ENCODE results near the gene KRT35. TPM values are rescaled to one million over a fixed set of nuclear protein-coding genes. Genes with fewer than 3 reads are reported as not detected.
A peak's percentile ranks its signal among the peaks of the same experiment; 100 is the strongest.

The KRT35 gene
- total and polyA plus RNA-seq, 10 donors: 0.19 TPM; not detected in 8

- H3K27me3 ChIP-seq (replicated peaks in 1 of 7): peaks cover 0 to 37% (median 0%) of the 10 kb centered on the region in 7 donors
- H3K4me3 ChIP-seq: no peak overlapping the region
- H3K9me3 ChIP-seq: no peaks in the 10 kb centered on the region
- WGBS, 5 donors: 78 to 90% (median 82%) methylated on average over 10 to 14 of the region's 14 CpGs
- H3K36me3 ChIP-seq: no peaks in the 10 kb centered on the region
- H3K4me1 ChIP-seq: peaks cover 0 to 8% (median 4%) of the 10 kb centered on the region in 6 donors
- no peak overlapping the region for H3K27ac ChIP-seq
- TF ChIP-seq POLR2A (IDR thresholded peaks at IDR 0.05) (no peak), POLR2AphosphoS5 (IDR thresholded peaks at IDR 0.05) (no peak)
- TF ChIP-seq, protein P1, sequence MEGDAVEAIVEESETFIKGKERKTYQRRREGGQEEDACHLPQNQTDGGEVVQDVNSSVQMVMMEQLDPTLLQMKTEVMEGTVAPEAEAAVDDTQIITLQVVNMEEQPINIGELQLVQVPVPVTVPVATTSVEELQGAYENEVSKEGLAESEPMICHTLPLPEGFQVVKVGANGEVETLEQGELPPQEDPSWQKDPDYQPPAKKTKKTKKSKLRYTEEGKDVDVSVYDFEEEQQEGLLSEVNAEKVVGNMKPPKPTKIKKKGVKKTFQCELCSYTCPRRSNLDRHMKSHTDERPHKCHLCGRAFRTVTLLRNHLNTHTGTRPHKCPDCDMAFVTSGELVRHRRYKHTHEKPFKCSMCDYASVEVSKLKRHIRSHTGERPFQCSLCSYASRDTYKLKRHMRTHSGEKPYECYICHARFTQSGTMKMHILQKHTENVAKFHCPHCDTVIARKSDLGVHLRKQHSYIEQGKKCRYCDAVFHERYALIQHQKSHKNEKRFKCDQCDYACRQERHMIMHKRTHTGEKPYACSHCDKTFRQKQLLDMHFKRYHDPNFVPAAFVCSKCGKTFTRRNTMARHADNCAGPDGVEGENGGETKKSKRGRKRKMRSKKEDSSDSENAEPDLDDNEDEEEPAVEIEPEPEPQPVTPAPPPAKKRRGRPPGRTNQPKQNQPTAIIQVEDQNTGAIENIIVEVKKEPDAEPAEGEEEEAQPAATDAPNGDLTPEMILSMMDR (IDR thresholded peaks at IDR 0.05 in 8 of 11, conservative IDR thresholded peaks at IDR 0.05 in 3 of 11): no peak
- no peak for DNase-seq
- intact Hi-C loops (cut with DNase I; ENCODE audit: low total_unique reads): no loop called here
These were observed 35.3 kb upstream of the KRT35 start for GRCh38 chr17:41516147-41516829.

- Histone ChIP-seq H3K9me3 (no peaks in the 10 kb centered on the region), H3K4me3 (peak overlapping the region in 1 of 8 donors; percentile 19), H3K27me3 (replicated peaks in 1 of 7) (peaks cover 0 to 14% (median 0%) of the 10 kb centered on the region in 7 donors), H3K27ac (no peak overlapping the region), H3K4me1 (peaks cover 0 to 8% (median 3%) of the 10 kb centered on the region in 6 donors), H3K36me3 (no peaks in the 10 kb centered on the region)
- DNase-seq: no peak
- TF ChIP-seq, protein P1 (IDR thresholded peaks at IDR 0.05 in 8 of 11, conservative IDR thresholded peaks at IDR 0.05 in 3 of 11): no peak
- TF ChIP-seq POLR2AphosphoS5 (IDR thresholded peaks at IDR 0.05) (no peak), POLR2A (IDR thresholded peaks at IDR 0.05) (no peak)
- 83 to 90% (median 87%) methylated on average over 4 to 5 of the region's 5 CpGs for WGBS, 5 donors
- intact Hi-C loops (cut with DNase I; ENCODE audit: low total_unique reads): no loop called here
These were observed 32.2 kb upstream of the KRT35 start for GRCh38 chr17:41513168-41513547.

DNA sequence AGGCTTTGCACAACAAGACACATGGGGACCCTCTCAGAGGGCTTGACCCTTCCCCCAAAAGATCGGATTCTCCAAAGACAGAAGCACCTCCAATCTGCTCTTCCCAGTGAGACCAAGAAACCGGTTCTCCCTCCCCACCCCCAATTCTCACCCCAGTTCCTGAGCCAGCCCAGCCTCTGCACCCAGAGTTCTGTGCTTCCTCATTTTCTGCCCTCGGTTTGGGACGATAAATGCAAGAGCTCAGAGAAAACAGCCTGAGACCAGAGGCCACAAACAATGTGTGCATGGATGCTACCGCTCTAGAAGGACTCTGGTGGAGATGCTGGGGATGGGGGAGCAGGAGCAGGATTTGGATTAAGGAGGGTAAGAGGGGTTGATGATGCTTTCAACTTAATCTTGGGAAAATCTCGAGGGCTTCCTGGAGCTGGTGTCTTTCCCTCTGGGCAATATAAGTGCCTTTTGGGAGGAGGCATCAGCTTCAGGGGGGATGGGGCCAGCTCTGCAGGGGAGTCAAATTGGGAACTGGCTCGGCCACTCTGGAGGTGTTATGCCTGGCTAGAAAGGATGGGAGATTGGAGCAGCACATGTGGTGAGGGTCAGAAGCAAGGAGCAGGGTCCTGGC lies 31.7 kb upstream of the KRT35 start:
- H3K4me1 ChIP-seq: peaks cover 0 to 8% (median 3%) of the 10 kb centered on the region in 6 donors
- H3K4me3 ChIP-seq: peak overlapping the region in 1 of 8 donors; percentile 19
- 33 to 48% (median 37%) methylated on average over 7 of the region's 7 CpGs for WGBS, 5 donors
- intact Hi-C loops (cut with DNase I; ENCODE audit: low total_unique reads): no loop called here
- TF ChIP-seq POLR2A (IDR thresholded peaks at IDR 0.05): no peak
- no peak for TF ChIP-seq POLR2AphosphoS5 (IDR thresholded peaks at IDR 0.05)
- TF ChIP-seq, protein P1 (IDR thresholded peaks at IDR 0.05 in 8 of 11, conservative IDR thresholded peaks at IDR 0.05 in 3 of 11): no peak
- H3K36me3 ChIP-seq: no peaks in the 10 kb centered on the region
- H3K27ac ChIP-seq: peak overlapping the region in 1 of 8 donors; percentile 18
- DNase-seq: no peak
- H3K27me3 ChIP-seq (replicated peaks in 1 of 7): peaks cover 0 to 9% (median 0%) of the 10 kb centered on the region in 7 donors
- no peaks in the 10 kb centered on the region for H3K9me3 ChIP-seq

DNA sequence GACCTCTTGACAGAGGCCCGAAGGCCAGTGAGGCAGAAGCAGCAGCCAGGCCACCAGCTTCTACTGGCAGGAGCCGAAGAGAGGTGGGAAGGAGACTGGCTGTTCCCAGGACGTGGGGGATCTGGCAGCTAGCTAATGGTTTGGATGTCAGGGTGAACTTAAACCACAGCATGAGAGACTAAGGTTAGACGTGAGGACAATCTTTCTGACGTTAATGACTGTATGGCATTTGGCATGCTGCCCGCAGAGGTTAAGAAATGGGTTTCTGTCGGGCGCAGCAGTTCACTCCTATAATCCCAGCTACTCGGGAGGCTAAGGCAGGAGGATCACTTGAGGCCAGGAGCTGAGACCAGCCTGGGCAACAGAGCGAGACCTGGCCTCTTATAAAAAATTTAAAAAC lies 30.8 kb upstream of the KRT35 start:
- no peaks in the 10 kb centered on the region for H3K9me3 ChIP-seq
- intact Hi-C loops (cut with DNase I; ENCODE audit: low total_unique reads): no loop called here
- WGBS, 5 donors: 79 to 90% (median 84%) methylated on average over 10 of the region's 10 CpGs
- H3K4me1 ChIP-seq: peaks cover 0 to 8% (median 3%) of the 10 kb centered on the region in 6 donors
- no peak for DNase-seq
- peaks cover 0 to 6% (median 0%) of the 10 kb centered on the region in 7 donors for H3K27me3 ChIP-seq (replicated peaks in 1 of 7)
- no peak for TF ChIP-seq POLR2AphosphoS5 (IDR thresholded peaks at IDR 0.05)
- no peak for TF ChIP-seq POLR2A (IDR thresholded peaks at IDR 0.05)
- TF ChIP-seq, protein P1 (IDR thresholded peaks at IDR 0.05 in 8 of 11, conservative IDR thresholded peaks at IDR 0.05 in 3 of 11): no peak
- H3K27ac ChIP-seq: no peak overlapping the region
- H3K36me3 ChIP-seq: no peaks in the 10 kb centered on the region
- H3K4me3 ChIP-seq: no peak overlapping the region

Data from spleen (tissue), 11 donors.